Stimulated activated naive CD8-positive, alpha-beta T cell treated with anti-CD3 and anti-CD28 coated beads, Interleukin-15, Interleukin-2, amounts not matched to agents 100 ng/mL and 50 ng/mL, for 24 hours (primary cell): Measurements from ENCODE around the gene RAPGEF1.
"Not testable (repeated sequence)": the region's sequence is repeated elsewhere in the genome, so short reads cannot be mapped to it uniquely, and the experiment has no call there.

ENCODE experiments used
- H3K27ac Mint-ChIP-seq: one replicate; pipeline ENCODE4 v1.8.0; 2021; ENCODE audit warnings: mild to moderate bottlenecking, mixed read lengths
- H3K27me3 Mint-ChIP-seq: one replicate; pipeline ENCODE4 v1.8.0; 2021; ENCODE audit warnings: mixed read lengths
- H3K36me3 Mint-ChIP-seq: one replicate; pipeline ENCODE4 v1.8.0; 2021; ENCODE audit warnings: low read depth, mixed read lengths
- H3K4me1 Mint-ChIP-seq: one replicate; pipeline ENCODE4 v1.8.0; 2021; ENCODE audit warnings: low read depth, mixed read lengths
- H3K4me3 Mint-ChIP-seq: one replicate; pipeline ENCODE4 v1.8.0; 2021; ENCODE audit warnings: mild to moderate bottlenecking, mixed read lengths
- H3K9me3 Mint-ChIP-seq: one replicate; pipeline ENCODE4 v1.8.0; 2021; ENCODE audit warnings: mixed read lengths

The RAPGEF1 gene

GRCh38 chr9:131657940-131658339, 81.9 kb downstream of the RAPGEF1 start:
- Mint-ChIP-seq H3K36me3 (peaks cover 12% of the 10 kb centered on the region), H3K27ac (peak overlapping the region; percentile 96), H3K4me1 (peaks cover 91% of the 10 kb centered on the region), H3K27me3 (no peaks in the 10 kb centered on the region), H3K4me3 (peak overlapping the region; percentile 61), H3K9me3 (no peaks in the 10 kb centered on the region)

- peaks cover 90% of the 10 kb centered on the region for H3K4me1 Mint-ChIP-seq
- no peaks in the 10 kb centered on the region for H3K27me3 Mint-ChIP-seq
- peak overlapping the region; percentile 96 for H3K27ac Mint-ChIP-seq
- H3K9me3 Mint-ChIP-seq = no peaks in the 10 kb centered on the region
- peaks cover 10% of the 10 kb centered on the region for H3K36me3 Mint-ChIP-seq
- no peak overlapping the region for H3K4me3 Mint-ChIP-seq
These were observed 82.4 kb downstream of the RAPGEF1 start for GRCh38 chr9:131657456-131657855.

GRCh38 chr9:131657037-131657377, 82.9 kb downstream of the RAPGEF1 start:
- H3K4me3 Mint-ChIP-seq = peak overlapping the region; percentile 62
- H3K27ac Mint-ChIP-seq = peak overlapping the region; percentile 91
- peaks cover 7% of the 10 kb centered on the region for H3K36me3 Mint-ChIP-seq
- H3K9me3 Mint-ChIP-seq = no peaks in the 10 kb centered on the region
- H3K4me1 Mint-ChIP-seq = peaks cover 90% of the 10 kb centered on the region
- no peaks in the 10 kb centered on the region for H3K27me3 Mint-ChIP-seq

GRCh38 chr9:131656356-131657036, 83.4 kb downstream of the RAPGEF1 start:
- Mint-ChIP-seq H3K4me3 (peak overlapping the region; percentile 62), H3K4me1 (peaks cover 92% of the 10 kb centered on the region), H3K36me3 (peaks cover 5% of the 10 kb centered on the region), H3K27me3 (no peaks in the 10 kb centered on the region), H3K9me3 (no peaks in the 10 kb centered on the region), H3K27ac (peak overlapping the region; percentile 91)

- not testable (repeated sequence) for H3K27me3 Mint-ChIP-seq, H3K4me3 Mint-ChIP-seq, H3K9me3 Mint-ChIP-seq
- Mint-ChIP-seq H3K4me1 (peaks cover 89% of the 10 kb centered on the region), H3K36me3 (peaks cover 17% of the 10 kb centered on the region), H3K27ac (peak overlapping the region; percentile 31)
These were observed 85.5 kb downstream of the RAPGEF1 start for GRCh38 chr9:131654369-131654768.

GRCh38 chr9:131651599-131651998, 88.3 kb downstream of the RAPGEF1 start:
- Mint-ChIP-seq H3K27me3 (no peaks in the 10 kb centered on the region), H3K27ac (peak overlapping the region; percentile 22), H3K4me1 (peaks cover 61% of the 10 kb centered on the region), H3K9me3 (no peaks in the 10 kb centered on the region), H3K4me3 (no peak overlapping the region), H3K36me3 (peaks cover 23% of the 10 kb centered on the region)

GRCh38 chr9:131651160-131651559, 88.7 kb downstream of the RAPGEF1 start:
- H3K4me1 Mint-ChIP-seq = peaks cover 57% of the 10 kb centered on the region
- H3K4me3 Mint-ChIP-seq = no peak overlapping the region
- no peaks in the 10 kb centered on the region for H3K27me3 Mint-ChIP-seq
- no peaks in the 10 kb centered on the region for H3K9me3 Mint-ChIP-seq
- H3K36me3 Mint-ChIP-seq = peaks cover 25% of the 10 kb centered on the region
- peak overlapping the region; percentile 22 for H3K27ac Mint-ChIP-seq

GRCh38 chr9:131650254-131650653, 89.6 kb downstream of the RAPGEF1 start:
- H3K4me3 Mint-ChIP-seq = no peak overlapping the region
- H3K27me3 Mint-ChIP-seq = no peaks in the 10 kb centered on the region
- H3K9me3 Mint-ChIP-seq = no peaks in the 10 kb centered on the region
- peaks cover 55% of the 10 kb centered on the region for H3K4me1 Mint-ChIP-seq
- H3K36me3 Mint-ChIP-seq = peaks cover 27% of the 10 kb centered on the region
- H3K27ac Mint-ChIP-seq = no peak overlapping the region

GRCh38 chr9:131649646-131650045, 90.2 kb downstream of the RAPGEF1 start:
- H3K36me3 Mint-ChIP-seq = peaks cover 27% of the 10 kb centered on the region
- no peak overlapping the region for H3K27ac Mint-ChIP-seq
- H3K27me3 Mint-ChIP-seq = no peaks in the 10 kb centered on the region
- no peak overlapping the region for H3K4me3 Mint-ChIP-seq
- no peaks in the 10 kb centered on the region for H3K9me3 Mint-ChIP-seq
- peaks cover 55% of the 10 kb centered on the region for H3K4me1 Mint-ChIP-seq

- H3K4me1 Mint-ChIP-seq = peaks cover 53% of the 10 kb centered on the region
These were observed 94.6 kb downstream of the RAPGEF1 start for GRCh38 chr9:131645078-131645776.

GRCh38 chr9:131642496-131643083, 97.3 kb downstream of the RAPGEF1 start:
- Mint-ChIP-seq H3K4me1 (peaks cover 55% of the 10 kb centered on the region), H3K9me3 (no peaks in the 10 kb centered on the region), H3K36me3 (peaks cover 60% of the 10 kb centered on the region), H3K4me3 (peak overlapping the region; percentile 64), H3K27ac (peak overlapping the region; percentile 91), H3K27me3 (no peaks in the 10 kb centered on the region)

More at GRCh38 chr9:131645078-131645776, 94.6 kb downstream of the RAPGEF1 start:
- no peaks in the 10 kb centered on the region for H3K27me3 Mint-ChIP-seq
- H3K36me3 Mint-ChIP-seq = peaks cover 41% of the 10 kb centered on the region
- no peak overlapping the region for H3K4me3 Mint-ChIP-seq
- no peaks in the 10 kb centered on the region for H3K9me3 Mint-ChIP-seq
- peak overlapping the region; percentile 78 for H3K27ac Mint-ChIP-seq

GRCh38 chr9:131641618-131642495, 98.0 kb downstream of the RAPGEF1 start:
- Mint-ChIP-seq H3K4me1 (peaks cover 55% of the 10 kb centered on the region), H3K4me3 (no peak overlapping the region), H3K36me3 (peaks cover 56% of the 10 kb centered on the region), H3K9me3 (no peaks in the 10 kb centered on the region), H3K27me3 (no peaks in the 10 kb centered on the region), H3K27ac (peak overlapping the region; percentile 91)

GRCh38 chr9:131640438-131641137, 99.3 kb downstream of the RAPGEF1 start:
- Mint-ChIP-seq H3K4me3 (no peak overlapping the region), H3K36me3 (peaks cover 49% of the 10 kb centered on the region), H3K9me3 (no peaks in the 10 kb centered on the region), H3K27me3 (no peaks in the 10 kb centered on the region), H3K27ac (peak overlapping the region; percentile 8), H3K4me1 (peaks cover 61% of the 10 kb centered on the region)

- no peaks in the 10 kb centered on the region for H3K9me3 Mint-ChIP-seq
- peak overlapping the region; percentile 61 for H3K27ac Mint-ChIP-seq
- H3K27me3 Mint-ChIP-seq = no peaks in the 10 kb centered on the region
- H3K36me3 Mint-ChIP-seq = peaks cover 52% of the 10 kb centered on the region
- H3K4me3 Mint-ChIP-seq = no peak overlapping the region
- peaks cover 63% of the 10 kb centered on the region for H3K4me1 Mint-ChIP-seq
These were observed 100.0 kb downstream of the RAPGEF1 start for GRCh38 chr9:131639769-131640437.
